A673 (cell line): ENCODE data around the gene SPIRE2. TPM values are rescaled to one million over a fixed set of nuclear protein-coding genes. Genes with fewer than 3 reads are reported as not detected.

Source experiments
- BruUV-seq: library from RNA; stranded (reverse); fragments of 400-500 nt; replicated peaks from 2 replicates; lab custom pipeline; 2021; lab: Mats Ljungman, UMichigan
- CTCF ChIA-PET: fragments of 300-600 bp; sonication (Branson Sonifier 250); formaldehyde crosslinking; loops from one replicate; lab custom pipeline; 2022; ENCODE audit warnings: antibody characterized with exemption; lab: Charles Lee
- POLR2A ChIA-PET: fragments of 300-600 bp; sonication (Branson Sonifier 250); formaldehyde crosslinking; loops from one replicate; lab custom pipeline; 2022; ENCODE audit warnings: antibody characterized with exemption; ENCODE audit not compliant: low non-redundant PET; lab: Charles Lee
- DNase-seq: peaks from one replicate; pipeline ENCODE4 v3.0.0-alpha.2; 2015; ENCODE audit warnings: low spot score
- H3K27ac ChIP-seq: fragments of 200-600 bp; sonication (generic); 2 replicates; pipeline ENCODE4 v1.5.1; 2016; ENCODE audit warnings: mixed run types, low read depth, mild to moderate bottlenecking, mixed read lengths, antibody characterized with exemption, low read length; ENCODE audit not compliant: poor library complexity, severe bottlenecking
- H3K27me3 ChIP-seq: fragments of 200-600 bp; sonication (generic); replicated peaks from 2 replicates; pipeline ENCODE4 v1.6.1; 2017; ENCODE audit warnings: mixed run types, low read depth, mild to moderate bottlenecking, mixed read lengths, antibody characterized with exemption, low read length; ENCODE audit not compliant: insufficient read depth, poor library complexity
- H3K36me3 ChIP-seq: fragments of 200-600 bp; sonication (generic); 2 replicates; pipeline ENCODE4 v1.6.1; 2016; ENCODE audit warnings: mixed run types, mild to moderate bottlenecking, mixed read lengths, antibody characterized with exemption, low read length; ENCODE audit not compliant: insufficient read depth, poor library complexity, severe bottlenecking
- H3K4me1 ChIP-seq: fragments of 200-600 bp; sonication (generic); 2 replicates; pipeline ENCODE4 v1.6.1; 2017; ENCODE audit warnings: mixed run types, mild to moderate bottlenecking, mixed read lengths, antibody characterized with exemption, low read length; ENCODE audit not compliant: insufficient read depth, poor library complexity, severe bottlenecking
- H3K4me3 ChIP-seq: fragments of 200-600 bp; sonication (generic); 2 replicates; pipeline ENCODE4 v1.5.1; 2016; ENCODE audit warnings: low read depth, mixed run types, mild to moderate bottlenecking, mixed read lengths, low read length; ENCODE audit not compliant: poor library complexity, severe bottlenecking
- H3K9me3 ChIP-seq: fragments of 200-600 bp; sonication (generic); 2 replicates; pipeline ENCODE4 v1.6.1; 2016; ENCODE audit warnings: mixed run types, low read depth, mild to moderate bottlenecking, mixed read lengths, antibody characterized with exemption, low read length; ENCODE audit not compliant: poor library complexity, severe bottlenecking
- EZH2 ChIP-seq: fragments of 200-600 bp; sonication (generic); IDR thresholded peaks from 2 replicates; pipeline ENCODE4 v1.6.1; 2017; ENCODE audit warnings: borderline replicate concordance, low read depth, mild to moderate bottlenecking, mixed read lengths, antibody characterized with exemption, low read length; ENCODE audit not compliant: poor library complexity, severe bottlenecking
- intact Hi-C: fragments of 100-400 bp; cut with micrococcal nuclease; formaldehyde crosslinking; loops from one replicate; pipeline ENCODE4 v1.10.0; 2022; ENCODE audit not compliant: unreplicated experiment
- total RNA-seq: library from RNA; stranded (reverse); gene quantifications from 2 replicates; pipeline ENCODE4 v1.2.3, GENCODE V29; 2021
- TF ChIP-seq, protein P1 (sequence below): fragments of 300-800, 200-600 bp; sonication (generic); conservative IDR thresholded peaks from 2 replicates; pipeline ENCODE4 v1.5.1; 2017; ENCODE audit warnings: low read depth, mild to moderate bottlenecking, antibody characterized with exemption, low read length, moderate library complexity, mixed read lengths

SPIRE2 gene
- total RNA-seq, 1 experiment from 2014 or later = 18.9 TPM

DNA sequence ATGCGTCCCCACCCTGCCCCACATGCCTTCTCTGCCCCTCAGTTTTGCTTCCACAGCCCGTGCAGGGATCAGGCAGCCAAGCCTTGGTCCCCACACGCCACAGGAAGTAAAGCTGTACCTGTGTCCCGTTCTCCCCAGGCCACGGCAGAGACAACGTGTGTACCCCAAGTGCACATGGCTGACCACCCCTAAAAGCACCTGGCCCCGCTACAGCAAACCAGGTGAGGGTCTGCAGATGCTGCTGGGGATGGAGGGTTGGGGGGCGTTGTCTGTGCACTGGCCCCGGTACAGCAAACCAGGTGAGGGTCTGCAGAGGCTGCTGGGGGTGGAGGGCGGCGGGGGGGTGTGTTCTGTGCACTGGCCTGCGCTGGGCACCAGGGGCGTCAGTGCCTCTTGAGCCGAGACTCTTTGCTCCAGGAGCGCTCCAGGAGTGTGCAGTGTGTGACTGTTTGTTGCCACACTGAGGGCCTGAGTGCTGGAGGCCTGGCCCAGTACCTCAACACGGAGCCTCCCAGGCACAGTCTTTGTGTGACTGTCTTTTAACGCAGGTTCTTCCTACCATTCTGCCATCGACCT is 63.9 kb downstream of the SPIRE2 start:
- POLR2A ChIA-PET = no interaction called here
- Histone ChIP-seq H3K27me3 (no peaks in the 10 kb centered on the region), H3K36me3 (peaks cover 66% of the 10 kb centered on the region), H3K27ac (no peak overlapping the region), H3K4me3 (no peak overlapping the region), H3K4me1 (no peaks in the 10 kb centered on the region), H3K9me3 (no peaks in the 10 kb centered on the region)
- CTCF ChIA-PET = no interaction called here
- no peak for TF ChIP-seq EZH2
- TF ChIP-seq, protein P1, sequence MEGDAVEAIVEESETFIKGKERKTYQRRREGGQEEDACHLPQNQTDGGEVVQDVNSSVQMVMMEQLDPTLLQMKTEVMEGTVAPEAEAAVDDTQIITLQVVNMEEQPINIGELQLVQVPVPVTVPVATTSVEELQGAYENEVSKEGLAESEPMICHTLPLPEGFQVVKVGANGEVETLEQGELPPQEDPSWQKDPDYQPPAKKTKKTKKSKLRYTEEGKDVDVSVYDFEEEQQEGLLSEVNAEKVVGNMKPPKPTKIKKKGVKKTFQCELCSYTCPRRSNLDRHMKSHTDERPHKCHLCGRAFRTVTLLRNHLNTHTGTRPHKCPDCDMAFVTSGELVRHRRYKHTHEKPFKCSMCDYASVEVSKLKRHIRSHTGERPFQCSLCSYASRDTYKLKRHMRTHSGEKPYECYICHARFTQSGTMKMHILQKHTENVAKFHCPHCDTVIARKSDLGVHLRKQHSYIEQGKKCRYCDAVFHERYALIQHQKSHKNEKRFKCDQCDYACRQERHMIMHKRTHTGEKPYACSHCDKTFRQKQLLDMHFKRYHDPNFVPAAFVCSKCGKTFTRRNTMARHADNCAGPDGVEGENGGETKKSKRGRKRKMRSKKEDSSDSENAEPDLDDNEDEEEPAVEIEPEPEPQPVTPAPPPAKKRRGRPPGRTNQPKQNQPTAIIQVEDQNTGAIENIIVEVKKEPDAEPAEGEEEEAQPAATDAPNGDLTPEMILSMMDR = no peak
- BruUV-seq = no TSS peak
- DNase-seq = no peak
- intact Hi-C loops = no loop called here

DNA sequence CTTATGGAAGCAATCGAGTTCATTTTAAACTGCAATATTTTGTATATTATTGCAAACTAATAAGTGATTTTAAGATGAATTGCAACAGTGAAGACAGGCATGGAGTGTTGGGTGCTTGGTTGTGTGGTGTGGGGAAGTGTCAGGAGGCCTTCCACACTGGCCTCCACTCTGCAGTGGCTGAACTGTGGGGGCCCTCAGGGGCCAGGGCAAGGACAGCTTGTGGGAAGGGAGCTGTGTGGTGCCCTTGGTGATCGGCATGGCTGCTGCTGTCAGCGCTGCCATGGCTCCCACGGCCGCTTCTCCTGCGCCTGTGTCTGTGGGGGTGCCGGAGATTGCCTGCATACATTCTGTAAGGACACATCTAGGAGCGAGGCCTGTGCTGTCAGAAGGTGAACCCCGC is 64.4 kb downstream of the SPIRE2 start:
- Histone ChIP-seq H3K4me3 (no peak overlapping the region), H3K27me3 (no peaks in the 10 kb centered on the region), H3K4me1 (no peaks in the 10 kb centered on the region), H3K9me3 (no peaks in the 10 kb centered on the region), H3K36me3 (peaks cover 66% of the 10 kb centered on the region), H3K27ac (no peak overlapping the region)
- no TSS peak for BruUV-seq
- POLR2A ChIA-PET = interaction anchor here (0.7 kb wide), 1 partner anchor 19 kb away, joined by 6 read pairs; the partner anchor contains the start of gene TCF25
- CTCF ChIA-PET = no interaction called here
- TF ChIP-seq, protein P1 = no peak
- no peak for TF ChIP-seq EZH2
- DNase-seq = no peak
- intact Hi-C loops = no loop called here

DNA sequence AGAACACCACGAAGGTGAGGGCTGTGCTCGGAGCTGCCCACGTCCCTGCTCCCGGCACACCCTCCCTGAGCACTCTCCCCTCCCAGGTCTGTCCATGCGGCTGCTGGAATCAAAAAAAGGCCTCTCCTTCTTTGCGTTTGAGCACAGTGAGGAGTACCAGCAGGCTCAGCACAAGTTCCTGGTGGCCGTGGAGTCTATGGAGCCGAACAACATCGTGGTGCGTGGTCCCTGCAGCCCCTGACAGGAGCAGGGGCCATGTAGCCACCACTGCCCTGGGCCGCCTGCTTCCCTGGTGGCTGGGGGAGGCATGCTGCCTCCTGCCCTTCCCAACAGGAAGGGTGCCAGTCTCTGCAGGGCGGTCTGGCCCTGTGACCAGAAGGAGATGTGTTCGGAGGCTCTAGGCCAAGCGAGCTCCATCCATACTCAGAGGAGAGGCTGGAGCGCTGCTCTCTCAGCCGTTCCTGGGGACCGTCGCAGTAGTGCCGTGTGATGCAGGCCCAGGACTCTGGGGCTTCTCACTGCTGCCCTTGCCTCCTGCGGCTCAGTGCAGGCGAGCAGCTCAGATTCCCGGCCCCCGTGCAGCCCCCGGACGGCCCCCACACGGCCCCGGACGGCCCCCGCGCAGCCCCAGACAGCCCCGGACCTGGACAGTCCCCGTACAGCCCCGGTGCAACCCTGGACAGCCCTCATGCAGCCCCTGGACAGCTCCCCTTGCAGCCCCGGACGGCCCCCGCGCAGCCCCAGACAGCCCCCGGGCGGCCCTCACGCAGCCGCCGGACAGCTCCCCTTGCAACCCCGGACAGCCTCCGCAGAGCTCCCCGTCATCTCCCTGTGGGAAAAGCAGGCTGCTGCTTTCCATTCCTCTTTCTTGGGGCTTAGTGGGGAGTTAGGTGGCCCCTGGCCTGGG is 65.6 kb downstream of the SPIRE2 start:
- BruUV-seq = no TSS peak
- no peaks in the 10 kb centered on the region for H3K4me1 ChIP-seq
- H3K4me3 ChIP-seq = no peak overlapping the region
- H3K27me3 ChIP-seq = no peaks in the 10 kb centered on the region
- TF ChIP-seq, protein P1 = no peak
- TF ChIP-seq EZH2 = no peak
- CTCF ChIA-PET = interaction anchor here (0.6 kb wide), 1 partner anchor 79 kb away, joined by 3 read pairs; no protein-coding TSS in a partner anchor
- no peak for DNase-seq
- intact Hi-C loops = no loop called here
- POLR2A ChIA-PET = no interaction called here
- H3K36me3 ChIP-seq = peaks cover 64% of the 10 kb centered on the region
- no peaks in the 10 kb centered on the region for H3K9me3 ChIP-seq
- H3K27ac ChIP-seq = no peak overlapping the region
